K562 (cell line): ENCODE results near the gene UFSP1. TPM values are rescaled to one million over a fixed set of nuclear protein-coding genes. Genes with fewer than 3 reads are reported as not detected.

Source experiments
- ATAC-seq: fragments of 200-7000 bp; cut with Tn5 transposase; 3 replicates; pipeline ENCODE4 v1.9.1; 2020; ENCODE audit warnings: moderate library complexity
- BruUV-seq: library from RNA; stranded (reverse); fragments of 400-500 nt; replicated peaks from 2 replicates; lab custom pipeline; 2021; lab: Mats Ljungman, UMichigan
- CTCF ChIA-PET: fragments of 300-600 bp; formaldehyde crosslinking; extraction: SDS; loops from one replicate; lab custom pipeline; 2021; ENCODE audit warnings: low intra/inter-chr PET ratio; lab: Yijun Ruan, JAX
- POLR2A ChIA-PET: fragments of 300-600, 350-650 bp; sonication (Branson Sonifier 250); formaldehyde crosslinking; extraction: SDS; loops from one replicate; lab custom pipeline; 2021; ENCODE audit warnings: antibody characterized with exemption, inconsistent platforms; lab: Yijun Ruan, JAX
- DNase-seq, 4 experiments: peaks; one replicate each; pipeline versions ENCODE4 v3.0.0 to v3.0.0-alpha.2; 2011 to 2018; ENCODE audit warnings: low spot score in 3 of 4, mixed read lengths in 3 of 4; ENCODE audit errors: extremely low read depth in 1 of 4
- FAIRE-seq: peaks from 2 replicates; lab custom pipeline; 2011; peaks lifted over from hg19 to GRCh38; lab: Jason Lieb, UNC
- H2AFZ ChIP-seq: 2 replicates; pipeline ENCODE4 v1.6.0; 2011; ENCODE audit warnings: low read depth, low read length, control low read depth, inconsistent platforms
- H3K27ac ChIP-seq: fragments of 200-600 bp; 3 replicates; pipeline ENCODE4 v1.8.0; 2011; ENCODE audit warnings: low read depth, mild to moderate bottlenecking, control low read depth, inconsistent platforms, low read length, moderate library complexity, mixed read lengths; ENCODE audit errors: extremely low read depth
- H3K27me3 ChIP-seq, 2 experiments: fragments of 300-600 bp in 1 of 2; 2 replicates in 1 of 2; 3 replicates in 1 of 2; pipeline versions ENCODE4 v1.6.0 to v1.8.0; 2011; ENCODE audit warnings: inconsistent platforms in 2 of 2, low read length in 2 of 2, mild to moderate bottlenecking in 1 of 2, mixed read lengths in 1 of 2, moderate library complexity in 1 of 2; ENCODE audit not compliant: control insufficient read depth in 2 of 2, insufficient read depth in 2 of 2
- H3K36me3 ChIP-seq: fragments of 300-600 bp; 3 replicates; pipeline ENCODE4 v1.8.0; 2011; ENCODE audit warnings: mild to moderate bottlenecking, low read length, inconsistent platforms; ENCODE audit not compliant: control insufficient read depth, insufficient read depth
- H3K4me1 ChIP-seq, 2 experiments: fragments of 200-600 bp in 1 of 2; replicated peaks in 1 of 2; 2 replicates in 1 of 2; 3 replicates in 1 of 2; pipeline versions ENCODE4 v1.5.1 to v1.8.0; 2011; ENCODE audit warnings: inconsistent platforms in 2 of 2, low read length in 2 of 2, mild to moderate bottlenecking in 1 of 2, mixed read lengths in 1 of 2, moderate library complexity in 1 of 2; ENCODE audit not compliant: control insufficient read depth in 2 of 2, insufficient read depth in 2 of 2
- H3K4me2 ChIP-seq: 2 replicates; pipeline ENCODE4 v1.6.1; 2011; ENCODE audit warnings: low read length, control low read depth, inconsistent platforms, mixed read lengths; ENCODE audit not compliant: insufficient read depth
- H3K4me3 ChIP-seq: fragments of 200-600 bp; sonication (generic), shearing (Covaris generic); 2 replicates; pipeline ENCODE4 v1.5.1; 2016; ENCODE audit warnings: control low read depth, inconsistent platforms
- H3K79me2 ChIP-seq: fragments of 200-600 bp; 3 replicates; pipeline ENCODE4 v1.8.0; 2011; ENCODE audit warnings: low read length, inconsistent platforms; ENCODE audit not compliant: control insufficient read depth, insufficient read depth
- H3K9ac ChIP-seq, 2 experiments: 2 replicates each; pipeline versions ENCODE4 v1.6.0 to v1.6.1; 2011; ENCODE audit warnings: low read depth in 2 of 2, low read length in 2 of 2, control low read depth in 1 of 2, inconsistent platforms in 1 of 2, mild to moderate bottlenecking in 1 of 2, mixed read lengths in 1 of 2; ENCODE audit not compliant: insufficient read depth in 1 of 2
- H3K9me1 ChIP-seq: one replicate; pipeline ENCODE4 v1.6.0; 2011; ENCODE audit warnings: inconsistent platforms, mild to moderate bottlenecking, low read length, moderate library complexity; ENCODE audit not compliant: control insufficient read depth, insufficient read depth
- H3K9me3 ChIP-seq: replicated peaks from 2 replicates; pipeline ENCODE4 v1.5.1; 2011; ENCODE audit warnings: low read depth, low read length, inconsistent platforms; ENCODE audit not compliant: control insufficient read depth, insufficient read depth
- H4K20me1 ChIP-seq: replicated peaks from 2 replicates; pipeline ENCODE4 v1.6.1; 2011; ENCODE audit warnings: low read length, inconsistent platforms, mixed read lengths; ENCODE audit not compliant: control insufficient read depth, insufficient read depth
- HNRNPLL ChIP-seq: fragments of 200-400 bp; formaldehyde crosslinking; IDR thresholded peaks from 2 replicates; pipeline ENCODE4 v1.6.1; 2017; ENCODE audit warnings: low read length, low read depth, mild to moderate bottlenecking; ENCODE audit not compliant: poor library complexity, severe bottlenecking
- POLR2A ChIP-seq: fragments of 450-650 bp; conservative IDR thresholded peaks from 2 replicates; pipeline ENCODE4 v1.6.1; 2016
- ZNF165 ChIP-seq: fragments of 250-450 bp; sonication (Bioruptor Pico); IDR thresholded peaks from 2 replicates; pipeline ENCODE4 v1.4.0; 2020; ENCODE audit warnings: borderline replicate concordance
- ZNF311 ChIP-seq: fragments of 250-450 bp; sonication (Bioruptor Pico); IDR thresholded peaks from 2 replicates; pipeline ENCODE4 v1.4.0; 2020; ENCODE audit warnings: mild to moderate bottlenecking, moderate library complexity
- WGBS: fragments of 100-300 bp; shearing (Covaris generic); methylation state at CpG from one replicate; pipeline ENCODE4 v1.1.6; 2016; ENCODE audit warnings: low coverage, mixed read lengths; ENCODE audit not compliant: insufficient coverage; ENCODE audit errors: missing lambda C conversion rate; 5-methylcytosine and 5-hydroxymethylcytosine counted together
- in situ Hi-C: fragments of 300-500 bp; cut with MboI; formaldehyde crosslinking; loops from 4 replicates; pipeline ENCODE4 v1.15.0; 2018; ENCODE audit warnings: inconsistent platforms, mixed read lengths
- intact Hi-C: fragments of 100-400 bp; cut with micrococcal nuclease; formaldehyde crosslinking; loops from 2 replicates; pipeline ENCODE4 v1.14.2; 2022
- polyA plus RNA-seq, 8 experiments: library from polyadenylated mRNA; depleted of rRNA in 4 of 8; stranded (reverse) in 5 of 8; unstranded in 3 of 8; fragments of >200 nt; fragmentation: Nextera tagmentation in 2 of 8; fragmentation: Illumina TruSeq in 1 of 8; extraction: Ambion mirVana in 2 of 8; extraction: Trizol in 1 of 8; gene quantifications; 2 replicates each; pipeline versions ENCODE4 v1.2.1 to v1.2.3, GENCODE V29; 2011 to 2014; ENCODE audit warnings: inconsistent platforms in 1 of 8, missing spikeins in 1 of 8
- total RNA-seq, 7 experiments: library from RNA; depleted of rRNA in 6 of 7; stranded (reverse); fragments of >200 nt in 6 of 7; fragmentation: Illumina TruSeq in 2 of 7; extraction: Trizol in 2 of 7; gene quantifications; 2 replicates each; pipeline versions ENCODE4 v1.2.1 to v1.2.3, GENCODE V29; 2011 to 2021; ENCODE audit warnings: low replicate concordance in 1 of 7
- TF ChIP-seq, protein P1 (sequence below): fragments of 250-450 bp; sonication (Bioruptor Pico); IDR thresholded peaks from 2 replicates; pipeline ENCODE4 v1.5.0; 2020; ENCODE audit warnings: mild to moderate bottlenecking, borderline replicate concordance

The UFSP1 gene
- total and polyA plus RNA-seq, 9 of the 15 experiments (the other 6 are each of a cell fraction or from before 2014, with no cell fraction given), result 0.50 to 18.8 (median 2.1) TPM

DNA sequence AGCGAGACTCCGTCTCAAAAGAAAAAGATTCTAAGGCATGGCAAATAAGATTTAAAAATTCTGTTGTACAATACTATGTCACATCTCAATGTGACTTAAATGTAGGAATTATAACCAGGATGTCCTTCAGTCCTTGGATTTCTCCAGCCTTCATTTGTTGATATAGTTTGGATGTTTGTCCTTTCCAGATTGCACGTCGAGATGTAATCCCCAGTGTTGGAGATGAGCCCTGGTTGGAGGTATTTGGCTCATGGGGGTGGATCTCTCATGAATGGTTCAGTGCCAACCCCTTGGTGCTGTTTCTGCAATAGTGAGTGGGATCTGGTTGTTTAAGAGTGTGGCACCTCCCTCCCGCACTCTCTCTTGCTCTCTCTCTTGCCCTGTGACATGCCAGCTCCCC lies 19.0 kb upstream of the UFSP1 start:
- Histone ChIP-seq H3K27me3 (no peaks in the 10 kb centered on the region), H2AFZ (no peak overlapping the region), H3K9me3 (peaks cover 2% of the 10 kb centered on the region; the same call in 1 of the 2 replicates), H4K20me1 (no peaks in the 10 kb centered on the region), H3K27ac (no peak overlapping the region), H3K4me2 (no peak overlapping the region), H3K4me1 (peaks cover 4% of the 10 kb centered on the region in 2 experiments; a peak in 1 of 5 replicates), H3K9ac (no peak overlapping the region), H3K9me1 (no peaks in the 10 kb centered on the region), H3K79me2 (no peaks in the 10 kb centered on the region), H3K36me3 (no peaks in the 10 kb centered on the region), H3K4me3 (no peak overlapping the region)
- intact Hi-C loops, result no loop called here
- no TSS peak for BruUV-seq
- ATAC-seq (no peak), DNase-seq (no peak), FAIRE-seq (no peak)
- in situ Hi-C loops, result loop anchor here (25.0 kb wide), 1 partner anchor 379 kb away; no protein-coding TSS in a partner anchor
- ChIA-PET POLR2A (no interaction called here), CTCF (no interaction called here)
- WGBS, result 42% methylated on average over 5 of the region's 5 CpGs
- TF ChIP-seq POLR2A, result no peak
- no peak for TF ChIP-seq ZNF311
- TF ChIP-seq, protein P1, sequence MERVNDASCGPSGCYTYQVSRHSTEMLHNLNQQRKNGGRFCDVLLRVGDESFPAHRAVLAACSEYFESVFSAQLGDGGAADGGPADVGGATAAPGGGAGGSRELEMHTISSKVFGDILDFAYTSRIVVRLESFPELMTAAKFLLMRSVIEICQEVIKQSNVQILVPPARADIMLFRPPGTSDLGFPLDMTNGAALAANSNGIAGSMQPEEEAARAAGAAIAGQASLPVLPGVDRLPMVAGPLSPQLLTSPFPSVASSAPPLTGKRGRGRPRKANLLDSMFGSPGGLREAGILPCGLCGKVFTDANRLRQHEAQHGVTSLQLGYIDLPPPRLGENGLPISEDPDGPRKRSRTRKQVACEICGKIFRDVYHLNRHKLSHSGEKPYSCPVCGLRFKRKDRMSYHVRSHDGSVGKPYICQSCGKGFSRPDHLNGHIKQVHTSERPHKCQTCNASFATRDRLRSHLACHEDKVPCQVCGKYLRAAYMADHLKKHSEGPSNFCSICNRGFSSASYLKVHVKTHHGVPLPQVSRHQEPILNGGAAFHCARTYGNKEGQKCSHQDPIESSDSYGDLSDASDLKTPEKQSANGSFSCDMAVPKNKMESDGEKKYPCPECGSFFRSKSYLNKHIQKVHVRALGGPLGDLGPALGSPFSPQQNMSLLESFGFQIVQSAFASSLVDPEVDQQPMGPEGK, result no peak

DNA sequence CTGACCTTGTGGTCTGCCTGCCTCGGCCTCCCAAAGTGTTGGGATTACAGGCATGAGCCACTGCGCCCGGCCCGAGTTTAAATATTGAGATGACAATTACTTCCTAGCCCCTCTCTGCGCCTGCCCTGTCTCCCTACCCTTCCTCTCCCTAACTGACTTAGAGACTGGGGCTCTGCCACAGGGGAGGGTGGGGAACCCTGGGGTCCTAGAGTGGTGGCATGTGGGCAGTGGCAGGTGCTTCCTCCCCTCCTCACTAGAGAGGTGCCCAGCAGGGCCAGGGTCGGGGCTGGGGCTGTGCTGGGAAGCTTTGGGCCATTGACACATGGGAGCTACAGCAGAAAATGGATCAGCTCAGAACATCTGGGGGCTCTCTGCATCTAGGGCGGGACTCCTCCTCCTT lies 13.1 kb upstream of the UFSP1 start:
- no peak for FAIRE-seq
- Histone ChIP-seq H3K79me2 (no peaks in the 10 kb centered on the region), H3K9me3 (no peaks in the 10 kb centered on the region), H3K27ac (no peak overlapping the region), H4K20me1 (no peaks in the 10 kb centered on the region), H3K4me1 (peaks cover 11 to 14% of the 10 kb centered on the region in 2 experiments; a peak in 4 of 5 replicates), H3K36me3 (no peaks in the 10 kb centered on the region), H3K4me3 (no peak overlapping the region), H3K27me3 (no peaks in the 10 kb centered on the region), H2AFZ (no peak overlapping the region), H3K9me1 (no peaks in the 10 kb centered on the region), H3K9ac (no peak overlapping the region), H3K4me2 (no peak overlapping the region)
- 31% methylated on average over 7 of the region's 7 CpGs for WGBS
- POLR2A ChIA-PET, result interaction anchor here (0.6 kb wide), 1 partner anchor 1787 kb away, joined by 3 read pairs; no protein-coding TSS in a partner anchor
- no peak for TF ChIP-seq ZNF165 (CRISPR knock-in tag)
- peak; percentile 18 for TF ChIP-seq HNRNPLL
- no TSS peak for BruUV-seq
- intact Hi-C loops (no loop called here), in situ Hi-C loops (loop anchor here (25.0 kb wide), 1 partner anchor 385 kb away; no protein-coding TSS in a partner anchor)
- ATAC-seq, result no peak
- no peak for DNase-seq
- CTCF ChIA-PET, result no interaction called here
